Naive B cell (primary cell): ENCODE measurements around the gene C1orf141. TPM values are rescaled to one million over a fixed set of nuclear protein-coding genes. Genes with fewer than 3 reads are reported as not detected.
"Not testable (repeated sequence)": the region's sequence is repeated elsewhere in the genome, so short reads cannot be mapped to it uniquely, and the experiment has no call there.

Experiments
- ATAC-seq, 2 donors: fragments of 150-1000 bp; cut with Tn5 transposase; 2 replicates each; pipeline ENCODE4 v1.10.0; 2021; ENCODE audit warnings: low read depth in 2 of 2, mild to moderate bottlenecking in 2 of 2, moderate library complexity in 2 of 2
- DNase-seq: peaks from one replicate; pipeline ENCODE4 v3.0.0; 2022
- H3K27ac Mint-ChIP-seq, 6 donors: one replicate each; pipeline ENCODE4 v1.8.0; 2020 to 2022; ENCODE audit warnings: mild to moderate bottlenecking in 6 of 6, mixed read lengths in 6 of 6, moderate library complexity in 5 of 6, inconsistent platforms in 2 of 6
- H3K27me3 Mint-ChIP-seq, 3 donors: one replicate each; pipeline ENCODE4 v1.8.0; 2021 to 2022; ENCODE audit warnings: mixed read lengths in 3 of 3, mild to moderate bottlenecking in 1 of 3
- H3K36me3 Mint-ChIP-seq, 2 donors: one replicate each; pipeline ENCODE4 v1.8.0; 2020 to 2022; ENCODE audit warnings: mixed read lengths in 2 of 2, inconsistent platforms in 1 of 2, mild to moderate bottlenecking in 1 of 2
- H3K4me1 Mint-ChIP-seq, 3 donors: one replicate each; pipeline ENCODE4 v1.8.0; 2020 to 2022; ENCODE audit warnings: mixed read lengths in 3 of 3, inconsistent platforms in 1 of 3, mild to moderate bottlenecking in 1 of 3, moderate library complexity in 1 of 3
- H3K4me3 Mint-ChIP-seq, 8 donors: one replicate each; pipeline ENCODE4 v1.8.0; 2020 to 2022; ENCODE audit warnings: mild to moderate bottlenecking in 8 of 8, mixed read lengths in 8 of 8, moderate library complexity in 8 of 8, inconsistent platforms in 2 of 8
- H3K9me3 Mint-ChIP-seq, 7 donors: one replicate each; pipeline ENCODE4 v1.8.0; 2020 to 2022; ENCODE audit warnings: mixed read lengths in 7 of 7, mild to moderate bottlenecking in 5 of 7, inconsistent platforms in 2 of 7, moderate library complexity in 1 of 7
- polyA plus RNA-seq, 6 donors: library from polyadenylated mRNA; unstranded; fragments of 300-500 nt; fragmentation: Illumina TruSeq; gene quantifications; one replicate each; pipeline ENCODE4 v1.2.3, GENCODE V29; 2021; ENCODE audit warnings: low read depth in 6 of 6

The C1orf141 gene
- polyA plus RNA-seq, 6 donors from 2014 or later: not detected

DNA sequence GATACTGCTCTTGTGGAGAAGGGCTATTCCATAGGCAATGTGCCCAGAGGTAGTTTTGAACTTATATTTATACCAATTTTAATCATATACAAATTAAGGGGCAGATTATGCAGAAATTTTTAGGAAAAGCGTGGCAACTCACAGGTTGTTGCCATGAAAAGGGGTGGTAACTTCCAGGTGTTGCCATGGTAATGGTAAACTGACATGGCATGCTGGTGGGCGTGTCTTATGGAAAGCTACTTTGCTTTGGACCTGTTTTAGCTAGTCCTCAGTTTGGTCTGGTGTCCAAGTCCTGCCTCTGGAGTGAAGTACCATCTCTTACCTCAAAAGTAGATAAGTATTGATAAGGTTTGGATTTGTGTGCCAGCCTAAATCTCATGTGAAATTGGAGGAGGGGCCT is 23.6 kb upstream of the C1orf141 start:
- H3K27ac Mint-ChIP-seq: no peak overlapping the region
- H3K9me3 Mint-ChIP-seq: no peaks in the 10 kb centered on the region
- H3K36me3 Mint-ChIP-seq: peaks cover 0 to 8% of the 10 kb centered on the region in 2 donors
- no peaks in the 10 kb centered on the region for H3K4me1 Mint-ChIP-seq
- H3K27me3 Mint-ChIP-seq: peaks cover 17 to 36% (median 18%) of the 10 kb centered on the region in 3 donors
- ATAC-seq: no peak
- DNase-seq: no peak
- no peak overlapping the region for H3K4me3 Mint-ChIP-seq

DNA sequence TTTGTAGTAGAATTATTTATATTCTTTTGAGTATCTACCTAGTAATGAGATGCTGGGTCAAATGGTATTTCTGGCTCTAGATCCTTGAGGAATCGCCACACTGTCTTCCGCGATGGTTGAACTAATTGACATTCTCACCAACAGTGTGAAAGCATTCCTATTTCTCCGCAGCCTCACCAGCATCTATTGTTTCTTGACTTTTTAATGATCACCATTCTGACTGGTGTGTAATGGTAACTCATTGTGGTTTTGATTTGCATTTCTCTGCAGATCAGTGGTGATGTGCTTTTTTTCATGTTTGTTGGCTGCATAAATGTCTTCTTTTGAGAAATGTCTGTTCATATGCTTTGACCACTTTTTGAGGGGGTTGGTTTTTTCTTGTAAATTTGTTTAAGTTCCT is 16.2 kb upstream of the C1orf141 start:
- Mint-ChIP-seq H3K27ac (no peak overlapping the region), H3K4me3 (no peak overlapping the region), H3K36me3 (no peaks in the 10 kb centered on the region), H3K4me1 (peaks cover 6 to 8% (median 6%) of the 10 kb centered on the region in 3 donors), H3K27me3 (peaks cover 8 to 30% (median 21%) of the 10 kb centered on the region in 3 donors), H3K9me3 (no peaks in the 10 kb centered on the region)
- no peak for ATAC-seq
- no peak for DNase-seq

DNA sequence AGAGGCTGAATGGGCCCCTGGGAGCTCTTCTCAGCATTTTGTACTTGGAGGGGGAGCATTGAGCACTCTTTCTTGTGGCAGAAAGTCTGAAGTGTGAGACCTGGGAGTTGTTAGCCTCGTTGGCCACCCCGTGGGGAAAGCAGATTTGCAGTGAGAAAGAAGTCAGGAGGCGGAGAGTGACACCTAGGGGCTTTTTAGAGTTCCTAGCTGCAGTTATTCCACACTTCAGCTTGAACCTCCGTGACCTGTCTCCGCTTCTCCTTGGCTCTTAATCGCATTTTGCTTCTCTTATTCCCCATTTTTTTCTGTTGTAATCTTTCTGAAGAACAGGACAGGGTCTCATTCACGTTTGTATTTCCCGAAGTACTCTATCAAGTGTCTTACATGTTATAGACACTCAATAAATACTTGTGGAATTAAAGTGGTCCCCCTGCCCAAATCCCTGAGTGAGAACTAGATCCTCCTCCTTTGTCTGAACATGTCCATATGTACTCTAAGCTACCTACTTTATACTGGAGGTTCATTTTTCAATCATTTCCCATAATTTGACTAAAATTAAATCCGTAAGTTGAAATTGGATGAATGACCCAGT is 14.5 kb upstream of the C1orf141 start:
- DNase-seq: peak; percentile 62

GRCh38 chr1:67148516-67149178 is 13.9 kb upstream of the C1orf141 start:
- peak overlapping the region in 1 of 8 donors; percentile 57 for H3K4me3 Mint-ChIP-seq
- no peak overlapping the region for H3K27ac Mint-ChIP-seq
- peaks cover 0 to 12% (median 9%) of the 10 kb centered on the region in 3 donors for H3K27me3 Mint-ChIP-seq
- H3K4me1 Mint-ChIP-seq: peaks cover 6 to 13% (median 6%) of the 10 kb centered on the region in 3 donors
- H3K36me3 Mint-ChIP-seq: no peaks in the 10 kb centered on the region
- peak; percentile 30 to 33 for ATAC-seq
- no peak for DNase-seq
- no peaks in the 10 kb centered on the region for H3K9me3 Mint-ChIP-seq

More for the DNA sequence above, 14.5 kb upstream of the C1orf141 start:
- Mint-ChIP-seq H3K4me1 (peaks cover 6 to 13% (median 6%) of the 10 kb centered on the region in 3 donors), H3K4me3 (no peak overlapping the region), H3K27me3 (peaks cover 0 to 14% (median 12%) of the 10 kb centered on the region in 3 donors), H3K9me3 (no peaks in the 10 kb centered on the region), H3K27ac (peak overlapping the region in 3 of 6 donors; percentile 43 to 70 (median 54)), H3K36me3 (no peaks in the 10 kb centered on the region)
- peak; percentile 93 to 97 for ATAC-seq

GRCh38 chr1:67147973-67148372 is 13.2 kb upstream of the C1orf141 start:
- Mint-ChIP-seq H3K4me1 (peaks cover 6 to 13% (median 6%) of the 10 kb centered on the region in 3 donors), H3K4me3 (peak overlapping the region in 1 of 8 donors; percentile 31), H3K27ac (peak overlapping the region in 1 of 6 donors; percentile 65)
- H3K27me3 Mint-ChIP-seq, ATAC-seq, H3K36me3 Mint-ChIP-seq, H3K9me3 Mint-ChIP-seq, DNase-seq: not testable (repeated sequence)

DNA sequence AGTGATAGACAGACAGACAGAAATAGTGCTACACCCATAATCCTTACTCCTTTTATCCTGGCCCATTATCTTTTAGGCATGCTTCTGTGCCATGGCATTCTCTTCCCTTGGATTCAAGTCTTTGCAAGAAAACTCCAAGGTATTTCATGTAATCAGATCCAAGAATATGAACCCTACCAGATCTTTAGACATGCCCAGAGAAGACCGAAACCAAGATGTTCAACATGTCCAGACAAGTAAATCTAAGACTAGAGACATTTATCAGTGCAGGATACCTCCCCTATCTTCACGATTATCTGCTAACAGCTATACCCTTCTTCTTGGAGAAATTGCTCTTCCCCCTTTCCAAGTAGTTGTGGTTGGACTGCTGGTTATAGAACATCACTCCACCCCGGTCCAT is 11.8 kb upstream of the C1orf141 start:
- DNase-seq (no peak), ATAC-seq (no peak)
- peaks cover 6 to 13% (median 6%) of the 10 kb centered on the region in 3 donors for H3K4me1 Mint-ChIP-seq
- no peaks in the 10 kb centered on the region for H3K36me3 Mint-ChIP-seq
- no peak overlapping the region for H3K4me3 Mint-ChIP-seq
- peak overlapping the region in 1 of 6 donors; percentile 70 for H3K27ac Mint-ChIP-seq
- peaks cover 0 to 6% (median 0%) of the 10 kb centered on the region in 3 donors for H3K27me3 Mint-ChIP-seq
- H3K9me3 Mint-ChIP-seq: no peaks in the 10 kb centered on the region

DNA sequence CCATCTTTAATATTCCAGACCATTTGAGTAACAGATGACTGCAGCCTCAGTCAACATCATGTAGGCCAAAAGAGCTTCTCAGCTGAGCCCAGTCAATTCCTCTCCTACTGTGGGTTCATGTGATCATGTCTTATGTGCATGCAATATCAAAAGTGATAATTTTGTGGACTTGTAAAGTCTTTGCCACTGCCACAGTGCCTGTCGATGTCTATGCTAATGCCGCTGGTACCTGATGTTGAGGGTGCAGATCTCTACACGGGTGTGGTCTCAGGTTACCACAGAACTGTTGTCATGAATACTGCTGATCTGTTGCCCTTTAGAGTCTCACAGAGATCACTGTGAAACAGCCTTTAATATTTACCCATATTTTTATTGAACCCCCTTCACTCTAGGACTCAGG is 11.3 kb upstream of the C1orf141 start:
- H3K4me3 Mint-ChIP-seq: no peak overlapping the region
- peaks cover 6 to 13% (median 6%) of the 10 kb centered on the region in 3 donors for H3K4me1 Mint-ChIP-seq
- H3K27me3 Mint-ChIP-seq: peaks cover 0 to 6% (median 0%) of the 10 kb centered on the region in 3 donors
- no peaks in the 10 kb centered on the region for H3K36me3 Mint-ChIP-seq
- DNase-seq (no peak), ATAC-seq (no peak)
- H3K9me3 Mint-ChIP-seq: no peaks in the 10 kb centered on the region
- no peak overlapping the region for H3K27ac Mint-ChIP-seq

GRCh38 chr1:67144696-67145095 is 9.9 kb upstream of the C1orf141 start:
- DNase-seq: no peak
- Mint-ChIP-seq H3K27me3 (no peaks in the 10 kb centered on the region), H3K9me3 (no peaks in the 10 kb centered on the region), H3K4me1 (peaks cover 6 to 13% (median 6%) of the 10 kb centered on the region in 3 donors), H3K27ac (peak overlapping the region in 1 of 6 donors; percentile 27), H3K4me3 (no peak overlapping the region), H3K36me3 (no peaks in the 10 kb centered on the region)
- ATAC-seq: no peak

DNA sequence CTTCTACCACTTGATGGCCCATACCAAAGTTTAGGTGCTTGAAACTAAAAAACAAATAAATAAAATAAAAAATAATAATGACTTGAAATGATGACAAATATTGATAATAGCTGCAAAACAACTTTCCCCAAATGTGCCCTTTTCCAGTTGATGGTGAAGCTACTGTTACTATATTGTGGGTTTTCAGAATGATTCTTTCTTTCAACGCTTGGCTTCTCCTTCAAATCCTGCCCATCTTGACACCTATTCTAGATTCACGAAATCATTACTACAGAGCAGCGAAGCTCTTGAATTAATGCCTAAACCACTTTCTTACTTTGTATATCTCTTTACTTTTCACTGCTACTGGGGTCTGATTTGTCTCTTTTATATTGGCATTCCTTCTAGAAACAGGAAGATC is 9.2 kb upstream of the C1orf141 start:
- ATAC-seq (no peak), DNase-seq (no peak)
- Mint-ChIP-seq H3K36me3 (no peaks in the 10 kb centered on the region), H3K27ac (no peak overlapping the region), H3K27me3 (no peaks in the 10 kb centered on the region), H3K9me3 (no peaks in the 10 kb centered on the region), H3K4me1 (peaks cover 1 to 7% (median 2%) of the 10 kb centered on the region in 3 donors), H3K4me3 (no peak overlapping the region)

GRCh38 chr1:67142931-67143330 is 8.2 kb upstream of the C1orf141 start:
- ATAC-seq (no peak), DNase-seq (no peak)
- H3K27ac Mint-ChIP-seq: no peak overlapping the region
- no peaks in the 10 kb centered on the region for H3K36me3 Mint-ChIP-seq
- H3K9me3 Mint-ChIP-seq: no peaks in the 10 kb centered on the region
- H3K27me3 Mint-ChIP-seq: peaks cover 0 to 2% (median 0%) of the 10 kb centered on the region in 3 donors
- H3K4me3 Mint-ChIP-seq: no peak overlapping the region
- H3K4me1 Mint-ChIP-seq: peaks cover 0 to 5% (median 0%) of the 10 kb centered on the region in 3 donors

DNA sequence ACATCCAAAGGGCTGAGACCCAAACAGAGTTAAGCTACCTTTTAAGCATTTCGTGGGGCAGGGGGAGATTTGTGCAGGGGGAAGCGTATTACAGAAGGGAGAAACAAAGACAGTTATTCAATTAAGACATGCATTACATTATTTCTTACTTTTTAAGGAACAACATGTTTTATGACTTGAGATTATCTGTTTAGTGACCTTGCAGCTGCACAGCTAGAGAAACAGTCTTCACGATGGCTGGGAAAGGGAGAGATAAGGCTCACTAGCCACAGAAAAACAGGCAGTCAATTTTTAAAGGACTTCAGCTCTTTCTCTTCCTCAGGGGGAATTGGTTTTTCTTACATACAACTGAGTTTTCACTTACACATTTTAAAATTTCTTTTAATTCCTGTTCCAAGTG is 7.1 kb upstream of the C1orf141 start:
- ATAC-seq, H3K36me3 Mint-ChIP-seq, H3K27me3 Mint-ChIP-seq, H3K9me3 Mint-ChIP-seq, H3K4me3 Mint-ChIP-seq, H3K4me1 Mint-ChIP-seq, H3K27ac Mint-ChIP-seq, DNase-seq: not testable (repeated sequence)

- H3K9me3 Mint-ChIP-seq: no peaks in the 10 kb centered on the region
Observed at GRCh38 chr1:67140460-67140859, 5.7 kb upstream of the C1orf141 start.

GRCh38 chr1:67138813-67139499 is 4.2 kb upstream of the C1orf141 start:
- ATAC-seq (no peak), DNase-seq (no peak)
- Mint-ChIP-seq H3K27me3 (peaks cover 0 to 8% (median 4%) of the 10 kb centered on the region in 3 donors), H3K27ac (peak overlapping the region in 1 of 6 donors; percentile 8), H3K9me3 (no peaks in the 10 kb centered on the region), H3K4me3 (no peak overlapping the region), H3K4me1 (peaks cover 5 to 10% (median 6%) of the 10 kb centered on the region in 3 donors), H3K36me3 (no peaks in the 10 kb centered on the region)

More at GRCh38 chr1:67140460-67140859, 5.7 kb upstream of the C1orf141 start:
- Mint-ChIP-seq H3K4me1 (peaks cover 0 to 5% (median 0%) of the 10 kb centered on the region in 3 donors), H3K27ac (no peak overlapping the region), H3K4me3 (no peak overlapping the region), H3K27me3 (peaks cover 0 to 4% (median 0%) of the 10 kb centered on the region in 3 donors), H3K36me3 (no peaks in the 10 kb centered on the region)
- DNase-seq: no peak
- no peak for ATAC-seq
